HEK293 (cell line): ENCODE data around the gene DRC3.
A peak's percentile ranks its signal among the peaks of the same experiment; 100 is the strongest.

Experiments
- CTCF ChIA-PET: fragments of 350-600 bp; formaldehyde crosslinking; extraction: SDS; loops from one replicate; lab custom pipeline; 2021; ENCODE audit warnings: antibody characterized with exemption; lab: Yijun Ruan, JAX
- POLR2A ChIA-PET: fragments of 300-600 bp; formaldehyde crosslinking; extraction: SDS; loops from one replicate; lab custom pipeline; 2020; ENCODE audit warnings: antibody characterized with exemption, inconsistent platforms; lab: Yijun Ruan, JAX
- H3K27ac ChIP-seq: fragments of 200-500 bp; sonication (Bioruptor generic); 2 replicates; pipeline ENCODE4 v1.5.1; 2014; ENCODE audit warnings: low read depth, low read length, control low read depth, inconsistent platforms; ENCODE audit errors: extremely low read depth
- H3K36me3 ChIP-seq, 2 experiments: fragments of 200-500 bp in 1 of 2; sonication (Bioruptor generic) in 1 of 2; 1 replicate in 1 of 2; 2 replicates in 1 of 2; pipeline ENCODE4 v1.5.1; 2014 to 2017; ENCODE audit warnings: inconsistent platforms in 2 of 2, low read length in 2 of 2; ENCODE audit not compliant: control insufficient read depth in 2 of 2, insufficient read depth in 1 of 2
- H3K4me1 ChIP-seq: fragments of 200-500 bp; sonication (Bioruptor generic); 2 replicates; pipeline ENCODE4 v1.5.1; 2014; ENCODE audit warnings: mild to moderate bottlenecking, low read length, inconsistent platforms; ENCODE audit not compliant: control insufficient read depth, insufficient read depth
- H3K4me3 ChIP-seq: 2 replicates; pipeline ENCODE4 v1.5.1; 2011; ENCODE audit warnings: low read depth, mild to moderate bottlenecking, control low read depth, low read length, moderate library complexity
- H3K9me3 ChIP-seq: fragments of 200-500 bp; sonication (Bioruptor generic); 2 replicates; pipeline ENCODE4 v1.5.1; 2014; ENCODE audit warnings: low read depth, low read length, inconsistent platforms; ENCODE audit not compliant: control insufficient read depth, insufficient read depth
- ELK4 ChIP-seq: IDR thresholded peaks from 2 replicates; pipeline ENCODE4 v1.6.1; 2011; ENCODE audit warnings: mild to moderate bottlenecking, low read depth, low read length, borderline replicate concordance
- FEZF1 ChIP-seq: fragments of 450-650 bp; formaldehyde crosslinking; IDR thresholded peaks from 2 replicates; pipeline ENCODE4 v1.5.1; 2016; ENCODE audit warnings: missing biosample characterization, missing genetic modification characterization
- HOXD13 ChIP-seq: sonication (generic); formaldehyde crosslinking; IDR thresholded peaks from 2 replicates; pipeline ENCODE4 v1.8.0; 2022; ENCODE audit warnings: missing genetic modification reagents, borderline replicate concordance
- KLF8 ChIP-seq: fragments of 450-650 bp; formaldehyde crosslinking; IDR thresholded peaks from 2 replicates; pipeline ENCODE4 v1.5.1; 2016; ENCODE audit warnings: missing biosample characterization, missing genetic modification characterization
- PRDM1 ChIP-seq: fragments of 450-650 bp; formaldehyde crosslinking; IDR thresholded peaks from 2 replicates; pipeline ENCODE4; 2016; ENCODE audit warnings: missing biosample characterization, missing genetic modification characterization
- PRDM6 ChIP-seq: fragments of 450-650 bp; formaldehyde crosslinking; IDR thresholded peaks from 2 replicates; pipeline ENCODE4 v1.5.1; 2017; ENCODE audit warnings: missing biosample characterization, missing genetic modification characterization
- SP7 ChIP-seq: fragments of 450-650 bp; formaldehyde crosslinking; IDR thresholded peaks from 2 replicates; pipeline ENCODE4 v1.5.1; 2016; ENCODE audit warnings: missing biosample characterization, missing genetic modification characterization
- ZBTB17 ChIP-seq: fragments of 450-650 bp; formaldehyde crosslinking; IDR thresholded peaks from 2 replicates; pipeline ENCODE4 v1.5.1; 2016; ENCODE audit warnings: missing biosample characterization, missing genetic modification characterization
- ZBTB20 ChIP-seq: fragments of 450-650 bp; formaldehyde crosslinking; IDR thresholded peaks from 2 replicates; pipeline ENCODE4 v1.5.1; 2016; ENCODE audit warnings: missing biosample characterization, missing genetic modification characterization
- ZFP37 ChIP-seq: fragments of 450-650 bp; formaldehyde crosslinking; IDR thresholded peaks from 2 replicates; pipeline ENCODE4 v1.5.1; 2016; ENCODE audit warnings: missing biosample characterization, missing genetic modification characterization
- ZFP41 ChIP-seq: fragments of 450-650 bp; formaldehyde crosslinking; IDR thresholded peaks from 2 replicates; pipeline ENCODE4 v1.5.1; 2016; ENCODE audit warnings: missing biosample characterization, missing genetic modification characterization, borderline replicate concordance
- ZNF112 ChIP-seq: fragments of 450-650 bp; formaldehyde crosslinking; IDR thresholded peaks from 2 replicates; pipeline ENCODE4 v1.5.0; 2017; ENCODE audit warnings: missing biosample characterization, missing genetic modification characterization
- ZNF114 ChIP-seq: fragments of 450-650 bp; formaldehyde crosslinking; IDR thresholded peaks from 2 replicates; pipeline ENCODE4 v1.5.0; 2017; ENCODE audit warnings: missing biosample characterization, missing genetic modification characterization
- ZNF157 ChIP-seq: fragments of 450-650 bp; formaldehyde crosslinking; IDR thresholded peaks from 2 replicates; pipeline ENCODE4 v1.5.1; 2016; ENCODE audit warnings: missing biosample characterization, missing genetic modification characterization
- ZNF174 ChIP-seq: fragments of 450-650 bp; formaldehyde crosslinking; IDR thresholded peaks from 2 replicates; pipeline ENCODE4 v1.5.0; 2017; ENCODE audit warnings: missing biosample characterization, mild to moderate bottlenecking, missing genetic modification characterization
- ZNF2 ChIP-seq: fragments of 450-650 bp; formaldehyde crosslinking; IDR thresholded peaks from 2 replicates; pipeline ENCODE4 v1.5.1; 2016; ENCODE audit warnings: missing biosample characterization, missing genetic modification characterization
- ZNF211 ChIP-seq: fragments of 450-650 bp; formaldehyde crosslinking; IDR thresholded peaks from 2 replicates; pipeline ENCODE4 v1.5.1; 2016; ENCODE audit warnings: low read depth, missing biosample characterization, missing genetic modification characterization
- ZNF221 ChIP-seq: fragments of 450-650 bp; formaldehyde crosslinking; IDR thresholded peaks from 2 replicates; pipeline ENCODE4 v1.5.1; 2017; ENCODE audit warnings: missing biosample characterization, missing genetic modification characterization, borderline replicate concordance
- ZNF548 ChIP-seq: fragments of 450-650 bp; formaldehyde crosslinking; IDR thresholded peaks from 2 replicates; pipeline ENCODE4 v1.5.1; 2016; ENCODE audit warnings: missing biosample characterization, missing genetic modification characterization
- ZNF561 ChIP-seq: fragments of 450-650 bp; IDR thresholded peaks from 2 replicates; pipeline ENCODE4 v1.5.1; 2018; ENCODE audit warnings: missing biosample characterization, missing genetic modification characterization, borderline replicate concordance
- ZNF623 ChIP-seq: fragments of 450-650 bp; formaldehyde crosslinking; IDR thresholded peaks from 2 replicates; pipeline ENCODE4 v1.5.1; 2016; ENCODE audit warnings: missing biosample characterization, missing genetic modification characterization
- ZNF654 ChIP-seq: fragments of 450-650 bp; formaldehyde crosslinking; IDR thresholded peaks from 2 replicates; pipeline ENCODE4 v1.5.1; 2016; ENCODE audit warnings: low read depth, missing biosample characterization, missing genetic modification characterization
- ZNF843 ChIP-seq: fragments of 450-650 bp; formaldehyde crosslinking; IDR thresholded peaks from 2 replicates; pipeline ENCODE4 v1.5.1; 2016; ENCODE audit warnings: missing biosample characterization, missing genetic modification characterization
- TF ChIP-seq, protein P1 (sequence below): fragments of 450-650 bp; IDR thresholded peaks from 2 replicates; pipeline ENCODE4 v1.5.1; 2018; ENCODE audit warnings: missing biosample characterization, missing genetic modification characterization

Gene DRC3

DNA sequence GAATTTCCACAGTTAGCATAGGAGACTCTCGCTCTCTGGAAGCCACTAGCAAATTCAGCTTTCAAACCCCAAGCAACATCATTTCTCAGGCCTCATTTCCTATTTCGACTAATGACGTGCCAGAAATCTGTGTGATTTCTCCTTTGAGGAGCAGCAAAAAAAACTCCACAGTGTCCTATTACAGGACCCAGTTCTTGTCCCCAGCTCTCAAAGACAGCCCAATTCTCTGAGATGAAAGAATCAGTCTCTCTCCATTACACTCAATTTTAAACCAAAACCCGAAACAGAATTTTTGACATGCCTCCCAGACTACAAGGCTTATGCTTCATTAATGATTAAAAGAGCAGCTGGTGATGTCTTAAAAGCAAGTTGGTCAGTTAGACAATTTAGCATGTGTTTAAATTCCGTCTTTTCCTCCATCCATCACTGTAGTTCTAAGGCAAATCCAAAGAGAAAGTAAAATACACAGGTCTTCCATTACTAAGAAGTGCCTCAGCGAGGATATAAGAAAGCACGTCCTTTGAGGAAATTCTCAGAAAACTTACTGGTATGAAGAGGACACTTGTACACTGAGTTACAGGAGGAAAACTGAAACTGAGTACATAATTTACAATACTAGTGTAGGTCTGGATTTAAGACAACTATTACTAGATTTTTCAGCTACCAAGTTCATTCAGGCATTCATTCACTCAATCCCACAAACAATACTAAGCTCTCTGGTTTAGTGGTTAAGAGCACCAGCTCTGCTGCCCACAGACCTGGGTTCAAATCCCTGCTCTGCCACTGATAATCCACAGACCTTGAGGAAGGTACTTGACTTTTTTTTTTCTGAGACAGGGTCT lies 12.9 kb upstream of the DRC3 start:
- Histone ChIP-seq H3K9me3 (no peaks in the 10 kb centered on the region), H3K36me3 (peaks cover 0 to 2% of the 10 kb centered on the region in 2 experiments; a peak in 2 of 3 replicates), H3K27ac (peak overlapping the region; percentile 81), H3K4me1 (peaks cover 32% of the 10 kb centered on the region), H3K4me3 (no peak overlapping the region)
- ChIA-PET CTCF (interaction anchor here (0.6 to 2.5 kb wide), 7 partner anchors 13 to 228 kb away, joined by 3 to 11 read pairs (median 4); partner anchors contain the start of genes DRC3 and TOM1L2), POLR2A (interaction anchor here (1.0 to 2.0 kb wide), 2 partner anchors 13 to 24 kb away, joined by 3 to 16 read pairs; partner anchors contain the start of genes DRC3 and TOM1L2)
- TF ChIP-seq ZNF221: no peak
- no peak for TF ChIP-seq ZNF548 (tag by site-specific recombination)
- no peak for TF ChIP-seq ZNF654 (tag by site-specific recombination)
- TF ChIP-seq ZNF843 (tag by site-specific recombination): no peak
- TF ChIP-seq SP7 (tag by site-specific recombination): no peak
- TF ChIP-seq ZNF157 (tag by site-specific recombination): no peak
- 0 out of 2 replicates have a peak, but pooled peaks have one; percentile 32 for TF ChIP-seq ZNF561 (tag by site-specific recombination)
- no peak for TF ChIP-seq ZNF211
- no peak for TF ChIP-seq ZNF2 (tag by site-specific recombination)
- TF ChIP-seq, protein P1, sequence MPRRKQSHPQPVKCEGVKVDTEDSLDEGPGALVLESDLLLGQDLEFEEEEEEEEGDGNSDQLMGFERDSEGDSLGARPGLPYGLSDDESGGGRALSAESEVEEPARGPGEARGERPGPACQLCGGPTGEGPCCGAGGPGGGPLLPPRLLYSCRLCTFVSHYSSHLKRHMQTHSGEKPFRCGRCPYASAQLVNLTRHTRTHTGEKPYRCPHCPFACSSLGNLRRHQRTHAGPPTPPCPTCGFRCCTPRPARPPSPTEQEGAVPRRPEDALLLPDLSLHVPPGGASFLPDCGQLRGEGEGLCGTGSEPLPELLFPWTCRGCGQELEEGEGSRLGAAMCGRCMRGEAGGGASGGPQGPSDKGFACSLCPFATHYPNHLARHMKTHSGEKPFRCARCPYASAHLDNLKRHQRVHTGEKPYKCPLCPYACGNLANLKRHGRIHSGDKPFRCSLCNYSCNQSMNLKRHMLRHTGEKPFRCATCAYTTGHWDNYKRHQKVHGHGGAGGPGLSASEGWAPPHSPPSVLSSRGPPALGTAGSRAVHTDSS: no peak
- peak; percentile 58; the same call in 1 of the 2 replicates for TF ChIP-seq ZBTB20 (tag by site-specific recombination)
- TF ChIP-seq PRDM1: peak; percentile 23; the same call in 1 of the 2 replicates
- TF ChIP-seq ZNF114 (tag by site-specific recombination): no peak
- no peak for TF ChIP-seq ZNF112 (tag by site-specific recombination)
- no peak for TF ChIP-seq ELK4
- TF ChIP-seq ZFP37 (tag by site-specific recombination): no peak
- TF ChIP-seq ZBTB17 (tag by site-specific recombination): peak; percentile 64
- no peak for TF ChIP-seq HOXD13
- TF ChIP-seq ZNF174 (tag by site-specific recombination): no peak
- TF ChIP-seq ZFP41: no peak
- TF ChIP-seq FEZF1 (tag by site-specific recombination): no peak
- TF ChIP-seq ZNF623 (tag by site-specific recombination): no peak
- TF ChIP-seq PRDM6: peak; percentile 77
- no peak for TF ChIP-seq KLF8 (tag by site-specific recombination)
